SK-N-SH (cell line): ENCODE measurements around the gene RFLNA.

Experiments
- CTCF ChIP-seq: fragments of 200-600 bp; sonication (generic); IDR thresholded peaks from 2 replicates; pipeline ENCODE4 v1.6.1; 2017; ENCODE audit warnings: antibody characterized with exemption, mild to moderate bottlenecking, moderate library complexity
- EP300 ChIP-seq, 2 experiments: IDR thresholded peaks; 2 replicates each; pipeline versions ENCODE4 v1.4.0 to v1.6.1; 2012; ENCODE audit warnings: borderline replicate concordance in 1 of 2, low read depth in 1 of 2, low read length in 1 of 2
- FOXM1 ChIP-seq: IDR thresholded peaks from 2 replicates; pipeline ENCODE4 v1.4.0; 2012; ENCODE audit warnings: low read depth, mild to moderate bottlenecking
- MAX ChIP-seq: IDR thresholded peaks from 2 replicates; pipeline ENCODE4 v1.4.0; 2012; ENCODE audit warnings: low read depth
- RAD21 ChIP-seq: IDR thresholded peaks from 2 replicates; pipeline ENCODE4 v1.6.1; 2012; ENCODE audit warnings: mild to moderate bottlenecking, low read length
- REST ChIP-seq: IDR thresholded peaks from 2 replicates; pipeline ENCODE4 v1.6.1; 2012; ENCODE audit warnings: mild to moderate bottlenecking, low read depth, low read length, moderate library complexity
- USF2 ChIP-seq: fragments of 150-350 bp; IDR thresholded peaks from 2 replicates; pipeline ENCODE4 v1.6.1; 2017; ENCODE audit warnings: antibody characterized with exemption, low read length, low read depth, borderline replicate concordance
- YY1 ChIP-seq: IDR thresholded peaks from 2 replicates; pipeline ENCODE4 v1.4.0; 2012; ENCODE audit warnings: low read depth, mild to moderate bottlenecking
- ZBTB33 ChIP-seq: IDR thresholded peaks from 2 replicates; pipeline ENCODE4 v1.4.0; 2012; ENCODE audit warnings: low read depth, borderline replicate concordance

GRCh38 chr12:124302241-124302806 lies 7.4 kb downstream of the RFLNA start:
- TF ChIP-seq CTCF (no peak), YY1 (no peak), ZBTB33 (no peak), EP300 (IDR thresholded peaks at IDR 0.05; ENCODE audit: borderline replicate concordance in 1 of 2, low read depth in 1 of 2, low read length in 1 of 2) (no peak), RAD21 (no peak), MAX (no peak), REST (no peak), USF2 (no peak), FOXM1 (no peak)
